A673 (cell line): ENCODE results near the gene TOR3A.

Source experiments
- CTCF ChIP-seq: fragments of 300-800, 200-600 bp; sonication (generic); conservative IDR thresholded peaks from 2 replicates; pipeline ENCODE4 v1.5.1; 2017; ENCODE audit warnings: low read depth, mild to moderate bottlenecking, antibody characterized with exemption, low read length, moderate library complexity, mixed read lengths
- EZH2 ChIP-seq: fragments of 200-600 bp; sonication (generic); IDR thresholded peaks from 2 replicates; pipeline ENCODE4 v1.6.1; 2017; ENCODE audit warnings: borderline replicate concordance, low read depth, mild to moderate bottlenecking, mixed read lengths, antibody characterized with exemption, low read length; ENCODE audit not compliant: poor library complexity, severe bottlenecking

- TF ChIP-seq CTCF (no peak), EZH2 (no peak)
These were observed 4.5 kb upstream of the TOR3A start for GRCh38 chr1:179077396-179077795.
